NCI-H2029 (cell line): ENCODE results near the gene ABHD16B.

Source experiments
- DNase-seq: peaks from one replicate; lab custom pipeline; 2025; lab: John Stamatoyannopoulos, UW

ABHD16B gene

DNA sequence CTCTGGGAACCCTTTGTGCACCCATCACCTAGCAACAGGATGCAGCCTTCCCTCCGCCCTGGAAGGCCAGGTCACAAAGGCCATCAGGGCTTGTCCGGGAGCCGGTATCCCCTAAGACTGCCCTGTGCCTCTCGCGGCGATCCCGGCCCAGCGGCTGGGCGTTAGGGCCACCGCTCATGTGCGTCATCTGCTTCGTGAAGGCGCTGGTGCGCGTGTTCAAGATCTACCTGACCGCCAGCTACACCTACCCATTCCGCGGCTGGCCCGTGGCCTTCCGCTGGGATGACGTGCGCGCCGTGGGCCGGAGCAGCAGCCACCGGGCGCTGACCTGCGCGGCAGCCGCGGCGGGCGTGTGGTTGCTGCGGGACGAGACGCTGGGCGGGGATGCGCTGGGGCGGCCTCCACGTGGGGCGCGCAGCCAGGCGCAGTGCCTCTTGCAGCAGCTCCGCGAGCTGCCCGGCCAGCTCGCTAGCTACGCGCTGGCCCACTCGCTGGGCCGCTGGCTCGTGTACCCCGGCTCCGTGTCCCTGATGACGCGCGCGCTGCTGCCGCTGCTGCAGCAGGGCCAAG lies at the start of gene ABHD16B:
Gene ABHD16B (plus strand): TSS at position 134 of the 570 bp plus-strand sequence. CDS start 43 bp downstream, at position 177.
- DNase-seq: no peak

DNA sequence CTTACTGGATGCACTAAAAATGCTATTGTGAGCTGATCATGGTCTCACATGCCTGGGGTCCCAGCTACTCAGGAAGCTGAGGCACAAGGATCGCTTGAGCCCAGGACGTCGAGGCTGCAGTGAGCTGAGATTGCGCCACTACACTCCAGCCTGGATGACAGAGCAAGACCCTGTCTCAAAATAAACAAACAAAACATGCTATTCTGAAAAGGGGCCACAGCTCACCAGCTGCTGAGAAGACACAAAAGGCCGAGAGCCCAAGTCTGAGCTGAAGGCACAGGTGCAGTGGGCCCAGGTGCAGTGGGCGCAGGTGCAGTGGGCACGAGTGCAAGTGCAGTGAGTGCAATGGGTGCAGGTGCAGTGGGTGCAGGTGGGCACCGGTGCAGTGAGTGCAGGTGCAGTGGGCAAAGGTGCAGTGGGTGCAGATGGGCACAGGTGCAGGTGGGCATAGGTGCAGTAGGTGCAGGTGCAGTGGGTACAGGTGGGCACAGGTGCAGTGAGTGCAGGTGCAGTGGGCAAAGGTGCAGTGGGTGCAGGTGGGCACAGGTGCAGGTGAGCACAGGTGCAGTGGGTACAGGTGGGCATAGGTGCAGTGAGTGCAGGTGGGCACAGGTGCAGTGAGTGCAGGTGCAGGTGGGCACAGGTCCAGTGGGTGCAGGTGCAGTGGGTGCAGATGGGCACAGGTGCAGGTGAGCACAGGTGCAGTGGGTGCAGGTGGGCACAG lies 46.2 kb upstream of the ABHD16B start:
- no peak for DNase-seq

DNA sequence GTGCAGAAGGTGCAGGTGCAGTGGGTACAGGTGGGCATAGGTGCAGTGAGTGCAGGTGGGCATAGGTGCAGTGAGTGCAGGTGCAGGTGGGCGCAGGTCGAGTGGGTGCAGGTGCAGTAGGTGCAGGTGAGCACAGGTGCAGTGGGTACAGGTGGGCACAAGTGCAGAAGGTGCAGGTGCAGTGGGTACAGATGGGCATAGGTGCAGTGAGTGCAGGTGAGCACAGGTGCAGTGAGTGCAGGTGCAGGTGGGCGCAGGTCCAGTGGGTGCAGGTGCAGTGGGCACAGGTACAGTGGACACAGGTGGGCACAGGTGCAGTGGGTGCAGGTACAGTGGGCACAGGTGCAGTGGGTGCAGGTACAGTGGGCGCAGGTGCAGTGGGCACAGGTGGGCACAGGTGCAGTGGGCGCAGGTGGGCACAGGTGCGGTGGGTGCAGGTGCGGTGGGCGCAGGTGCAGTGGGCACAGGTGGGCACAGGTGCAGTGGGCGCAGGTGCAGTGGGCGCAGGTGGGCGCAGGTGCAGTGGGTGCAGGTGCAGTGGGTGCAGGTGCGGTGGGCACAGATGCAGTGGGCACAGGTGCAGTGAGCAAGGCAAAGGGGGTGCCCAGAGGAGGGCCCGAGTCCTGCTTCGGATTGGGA lies 45.6 kb upstream of the ABHD16B start:
- DNase-seq: no peak

GRCh38 chr20:63819224-63819921 lies 41.9 kb upstream of the ABHD16B start:
- no peak for DNase-seq

DNA sequence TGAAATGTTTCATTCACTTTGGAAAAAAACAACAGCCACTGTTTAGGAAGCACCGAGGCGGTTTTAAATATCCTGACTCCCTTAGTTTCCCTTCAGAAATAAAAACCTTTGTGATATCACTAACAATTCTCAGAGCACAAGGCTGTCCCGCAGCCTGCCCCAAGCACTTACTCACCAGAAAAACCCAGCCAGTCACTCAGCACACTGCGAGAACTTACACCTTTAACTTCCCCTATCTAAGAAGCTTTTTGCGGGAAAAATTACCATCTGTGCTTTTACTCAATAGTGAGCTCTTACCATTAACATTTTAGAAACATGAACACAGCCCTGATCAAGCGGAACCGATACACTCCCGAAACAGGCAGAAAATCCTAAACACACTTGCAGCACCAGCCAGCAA lies 39.5 kb upstream of the ABHD16B start:
- DNase-seq: no peak

DNA sequence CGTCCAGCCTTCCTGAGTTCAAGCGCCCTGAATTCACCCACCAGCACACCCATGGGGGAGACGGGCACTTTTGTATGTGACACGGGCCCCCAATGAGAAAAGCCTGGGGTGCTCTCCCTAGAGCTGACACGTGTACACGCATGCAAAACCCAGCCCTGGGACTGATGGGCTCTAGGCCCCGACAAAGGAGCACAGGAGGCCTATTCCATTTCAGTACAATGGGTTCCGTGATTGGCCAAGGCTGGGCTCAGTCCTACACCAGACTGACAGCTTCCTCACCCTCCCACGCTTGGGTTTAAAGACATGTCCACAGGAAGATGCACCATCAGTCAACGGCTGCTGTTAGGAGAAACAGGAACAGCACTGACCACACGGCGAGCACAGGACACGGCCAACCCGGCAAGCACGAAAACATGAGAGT lies 39.0 kb upstream of the ABHD16B start:
- DNase-seq: no peak

DNA sequence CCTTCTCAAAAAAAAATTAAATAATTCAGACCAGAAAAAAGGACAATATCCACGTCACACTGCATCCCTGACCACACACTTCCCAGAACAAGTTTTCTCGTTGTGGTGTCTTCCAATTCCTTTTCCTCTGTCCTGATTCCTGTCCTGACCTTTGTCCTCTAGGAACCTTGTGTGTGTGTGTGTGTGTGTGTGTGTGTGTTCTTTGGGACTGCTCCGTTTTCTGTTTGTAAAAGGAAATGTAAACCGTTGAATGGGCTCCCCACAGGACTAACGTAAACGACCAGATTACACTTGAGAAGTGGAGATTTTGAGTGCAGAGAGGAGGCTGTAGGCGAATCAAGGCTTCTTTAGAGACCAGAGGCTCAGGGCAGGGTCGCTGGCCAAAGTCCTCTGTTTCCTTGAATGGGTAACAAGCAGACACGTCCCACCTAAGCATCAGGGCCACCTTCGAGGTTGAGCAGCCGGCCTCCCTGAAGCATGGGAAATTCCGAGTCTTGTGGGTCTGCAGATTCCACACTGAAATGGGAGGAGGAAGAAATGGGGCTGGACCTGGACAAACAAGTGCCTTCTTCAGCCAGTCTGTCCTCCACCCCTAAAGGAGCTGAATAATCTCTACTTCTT lies 37.5 kb upstream of the ABHD16B start:
- no peak for DNase-seq

GRCh38 chr20:63825331-63826118 lies 35.8 kb upstream of the ABHD16B start:
- DNase-seq: no peak

DNA sequence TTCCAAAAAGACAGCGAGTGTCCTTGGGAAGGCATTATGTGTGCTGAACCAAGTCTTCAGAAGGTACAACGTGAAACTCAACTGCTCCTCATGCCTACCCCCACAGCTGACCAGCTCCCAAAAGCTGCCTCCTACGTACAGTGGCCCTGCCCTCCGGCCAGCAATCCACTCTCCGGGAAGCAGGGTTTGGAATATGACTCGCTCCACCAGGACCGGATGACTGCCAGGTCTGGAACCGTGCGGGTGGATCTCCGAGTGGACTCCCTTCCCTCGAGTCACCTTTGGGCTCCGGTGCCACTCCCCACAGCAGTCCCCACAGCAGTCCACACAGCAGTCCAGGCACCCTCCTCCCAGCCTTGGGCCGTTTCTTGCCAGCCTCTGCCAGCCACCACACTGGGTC lies 34.5 kb upstream of the ABHD16B start:
- DNase-seq: no peak

DNA sequence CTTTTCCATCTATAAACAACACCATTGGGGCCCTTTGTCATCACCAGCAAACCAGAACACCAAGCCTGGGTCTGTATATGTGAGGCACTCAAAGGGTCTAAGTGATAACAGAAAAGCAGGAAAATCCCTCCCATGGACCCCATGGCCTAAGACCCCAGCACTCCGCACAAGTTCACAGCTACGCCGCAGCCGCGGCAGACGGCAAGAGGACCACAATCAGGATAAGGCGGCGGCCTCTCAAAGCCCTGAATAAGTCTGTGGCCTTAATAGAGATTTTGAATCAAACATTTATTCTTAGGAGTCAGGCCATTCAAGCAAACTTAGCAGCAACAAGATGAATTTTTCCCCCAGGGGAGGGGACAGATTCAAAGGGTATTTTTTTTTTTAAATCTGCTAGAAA lies 33.2 kb upstream of the ABHD16B start:
- no peak for DNase-seq

GRCh38 chr20:63828545-63828944 lies 32.8 kb upstream of the ABHD16B start:
- DNase-seq: no peak

DNA sequence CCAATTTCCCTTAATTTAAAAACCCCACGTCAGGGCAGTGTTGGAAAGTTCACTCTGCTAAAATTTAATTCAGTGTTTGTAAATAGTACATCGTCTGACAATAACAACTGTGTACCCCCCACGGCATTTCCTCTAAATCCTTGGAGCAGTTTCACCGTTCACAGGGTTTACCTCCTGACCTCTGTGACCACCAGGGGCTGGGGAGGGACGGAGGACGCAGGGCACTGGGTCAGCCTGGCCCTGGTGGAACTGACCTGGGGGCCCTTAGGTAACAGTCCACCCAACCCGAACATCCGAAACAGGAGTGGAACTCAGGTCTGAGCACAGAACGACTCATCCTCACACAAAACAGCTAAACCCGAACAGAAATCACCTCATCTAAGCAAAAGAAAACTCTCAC lies 32.3 kb upstream of the ABHD16B start:
- DNase-seq: no peak

DNA sequence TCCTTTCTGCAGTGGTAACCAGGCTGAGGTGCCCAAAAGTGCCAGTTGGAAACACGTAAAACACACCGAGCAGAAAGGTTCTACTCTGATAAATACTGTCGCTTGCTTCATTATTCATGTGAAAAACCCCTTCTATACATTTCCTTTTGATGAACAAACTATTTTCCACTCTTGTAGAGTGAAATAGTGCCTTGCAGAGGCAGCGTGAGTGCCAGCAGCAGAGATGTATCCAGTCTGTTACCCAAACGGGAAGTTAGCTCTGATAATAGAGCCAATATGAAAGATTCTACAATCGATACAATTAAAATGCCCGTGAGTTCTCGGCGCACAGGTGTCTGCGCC lies 31.7 kb upstream of the ABHD16B start:
- no peak for DNase-seq

DNA sequence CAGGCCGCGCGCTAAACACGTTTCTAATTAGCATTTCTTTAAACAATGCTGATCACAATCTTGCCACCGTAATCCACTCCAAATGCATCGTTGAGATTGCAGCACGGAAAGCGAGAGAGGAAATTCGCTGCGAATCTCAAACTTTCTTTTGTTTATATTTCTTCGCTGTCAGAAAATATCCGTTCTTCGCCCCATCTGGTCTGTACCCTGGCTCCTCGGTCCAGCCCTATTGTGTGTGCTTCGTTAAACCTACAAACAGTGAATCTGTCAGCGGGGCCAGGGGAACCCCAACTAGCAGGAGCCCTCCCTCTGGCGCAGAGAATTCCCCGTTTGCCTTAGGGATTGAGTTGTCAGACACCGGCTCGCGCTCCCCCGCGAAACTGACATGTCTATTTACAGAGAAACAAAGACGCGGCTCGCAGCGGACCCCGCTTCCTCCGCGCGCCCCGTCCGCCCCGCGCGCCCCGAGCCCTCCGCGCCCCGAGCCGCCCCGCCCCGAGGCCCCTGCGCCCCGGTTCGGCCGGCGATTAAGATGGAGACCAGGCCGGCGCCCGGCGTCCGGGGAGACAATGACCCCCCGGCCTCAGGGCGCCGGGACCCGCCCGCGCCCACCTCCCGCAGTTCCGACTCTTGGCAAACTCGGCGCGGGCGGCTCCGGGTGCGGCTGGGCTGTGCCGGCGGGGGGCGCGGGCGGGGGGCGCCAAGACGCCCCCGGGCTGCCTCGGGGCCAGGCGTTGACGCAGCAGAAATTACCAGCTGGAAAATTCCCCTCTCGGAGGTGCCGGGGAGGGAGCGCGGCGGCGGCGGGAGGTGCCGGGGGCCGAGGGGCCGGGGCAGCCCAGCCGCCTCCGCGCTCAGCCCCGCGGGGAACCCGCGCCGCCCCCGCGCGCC lies 31.1 kb upstream of the ABHD16B start:
- no peak for DNase-seq

GRCh38 chr20:63830841-63831588 lies 30.3 kb upstream of the ABHD16B start, which contains the start of gene ZBTB46:
Gene ZBTB46 (minus strand): TSS chr20:63831264. CDS start chr20:63790757, 40,507 bp downstream.
- DNase-seq: no peak

- DNase-seq: no peak
Observed at GRCh38 chr20:63831646-63831992, 29.7 kb upstream of the ABHD16B start.

GRCh38 chr20:63831993-63832686 lies 29.2 kb upstream of the ABHD16B start:
- no peak for DNase-seq

DNA sequence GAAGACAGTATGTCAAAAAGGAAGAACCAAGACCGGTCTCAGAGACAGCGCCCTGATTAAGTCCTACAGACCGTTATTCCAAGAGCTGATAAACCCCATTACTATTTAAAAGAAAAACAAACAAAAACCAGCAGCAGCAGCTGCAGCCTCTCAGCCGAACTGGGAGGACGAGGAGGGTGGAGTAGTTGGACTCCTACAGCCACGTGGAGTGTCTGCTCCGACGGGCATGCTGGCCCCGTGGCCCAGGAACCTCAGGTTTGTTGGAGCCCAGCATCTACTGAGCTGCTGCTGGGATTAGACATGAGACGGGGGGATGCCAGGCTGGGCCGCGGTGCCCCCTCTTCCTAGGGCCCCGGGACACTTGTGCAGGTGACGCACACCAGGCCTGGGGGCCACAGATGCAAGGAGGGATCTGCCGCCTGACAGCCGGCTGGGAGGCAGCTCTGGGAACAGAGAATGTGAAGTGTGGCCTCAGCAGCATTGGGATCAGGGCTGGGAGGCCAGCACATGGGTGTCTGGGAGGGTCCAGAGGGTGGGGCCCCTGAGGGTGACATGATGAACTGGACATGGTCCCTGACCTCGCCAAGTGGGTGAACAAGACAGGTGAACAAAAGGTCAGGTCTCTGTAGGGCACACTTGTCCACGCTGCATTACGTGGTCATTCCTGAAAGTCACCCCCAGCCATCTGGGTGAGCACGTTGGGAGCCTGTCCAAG lies 27.4 kb upstream of the ABHD16B start:
- DNase-seq: no peak

DNA sequence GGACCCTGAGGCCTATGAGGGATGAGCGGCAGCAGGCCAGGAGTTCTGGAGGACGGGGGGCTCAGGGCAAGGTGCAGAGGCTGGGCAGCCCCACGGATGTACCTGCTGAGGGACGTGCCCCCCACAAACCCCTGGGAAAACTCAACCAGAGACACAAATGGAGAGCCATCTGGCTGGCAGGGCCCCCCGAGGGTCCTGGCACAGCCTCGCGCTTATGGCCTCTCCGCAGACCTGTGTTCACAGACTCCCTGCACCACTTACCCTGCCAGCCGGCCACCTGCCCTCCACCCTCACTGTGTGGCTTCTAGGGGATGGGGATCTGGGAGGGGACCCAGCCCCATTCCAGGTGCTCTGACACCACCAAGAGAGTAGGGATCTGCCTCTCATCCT lies 26.8 kb upstream of the ABHD16B start:
- no peak for DNase-seq
